Frontal cortex (tissue), 4 donors: ENCODE measurements around the gene ATP1A2. TPM values are rescaled to one million over a fixed set of nuclear protein-coding genes. Genes with fewer than 3 reads are reported as not detected.

Source experiments
- DNase-seq, 2 donors: peaks; one replicate each; pipeline ENCODE4 v3.0.0; 2012; ENCODE audit warnings: low spot score in 2 of 2
- FAIRE-seq: peaks from 2 replicates; lab custom pipeline; 2012; peaks lifted over from hg19 to GRCh38; lab: Jason Lieb, UNC
- total RNA-seq: library from RNA; depleted of rRNA; stranded (reverse); fragments of >200 nt; gene quantifications from one replicate; pipeline ENCODE4 v1.2.3, GENCODE V29; 2014
- donor health status: control.
- donor health status: control.
- donor health status: control.

ATP1A2 gene
- total RNA-seq, result 45.7 TPM

DNA sequence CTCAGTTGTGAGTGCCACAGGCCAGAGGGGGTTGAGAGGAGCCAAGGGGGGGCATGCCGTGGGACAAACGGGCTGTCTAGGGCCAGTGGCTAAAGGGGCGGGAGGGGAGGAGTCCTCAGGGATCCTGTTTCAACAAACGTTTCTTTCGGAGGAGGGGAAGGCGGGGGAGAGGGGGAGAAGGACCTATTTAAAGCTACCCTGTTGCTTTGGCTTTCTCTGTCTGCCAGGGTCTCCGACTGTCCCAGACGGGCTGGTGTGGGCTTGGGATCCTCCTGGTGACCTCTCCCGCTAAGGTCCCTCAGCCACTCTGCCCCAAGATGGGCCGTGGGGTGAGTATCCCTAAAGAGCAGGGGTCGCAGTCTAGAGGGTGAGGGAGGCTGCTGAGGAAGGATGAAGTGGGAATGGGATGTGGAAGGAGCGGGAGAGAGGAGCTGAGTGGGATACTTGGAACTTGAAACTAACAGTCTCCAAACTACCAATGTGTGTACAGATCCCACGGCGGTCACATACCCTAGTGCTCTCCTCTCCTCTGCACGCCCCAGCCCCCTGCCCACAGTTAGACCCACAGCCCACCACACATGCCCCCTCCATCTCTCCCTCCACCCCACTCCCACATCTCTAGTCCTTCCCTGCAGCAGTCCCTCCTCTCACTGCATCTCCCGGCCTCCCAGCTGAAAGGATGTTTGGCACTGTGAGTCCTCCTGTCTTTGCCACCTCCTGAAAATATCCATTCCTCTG, at the start of gene ATP1A2:
TSS of gene ATP1A2 (plus strand) at position 215 of the 738 bp plus-strand sequence. CDS start at position 318, 103 bp downstream.
- no peak for DNase-seq

DNA sequence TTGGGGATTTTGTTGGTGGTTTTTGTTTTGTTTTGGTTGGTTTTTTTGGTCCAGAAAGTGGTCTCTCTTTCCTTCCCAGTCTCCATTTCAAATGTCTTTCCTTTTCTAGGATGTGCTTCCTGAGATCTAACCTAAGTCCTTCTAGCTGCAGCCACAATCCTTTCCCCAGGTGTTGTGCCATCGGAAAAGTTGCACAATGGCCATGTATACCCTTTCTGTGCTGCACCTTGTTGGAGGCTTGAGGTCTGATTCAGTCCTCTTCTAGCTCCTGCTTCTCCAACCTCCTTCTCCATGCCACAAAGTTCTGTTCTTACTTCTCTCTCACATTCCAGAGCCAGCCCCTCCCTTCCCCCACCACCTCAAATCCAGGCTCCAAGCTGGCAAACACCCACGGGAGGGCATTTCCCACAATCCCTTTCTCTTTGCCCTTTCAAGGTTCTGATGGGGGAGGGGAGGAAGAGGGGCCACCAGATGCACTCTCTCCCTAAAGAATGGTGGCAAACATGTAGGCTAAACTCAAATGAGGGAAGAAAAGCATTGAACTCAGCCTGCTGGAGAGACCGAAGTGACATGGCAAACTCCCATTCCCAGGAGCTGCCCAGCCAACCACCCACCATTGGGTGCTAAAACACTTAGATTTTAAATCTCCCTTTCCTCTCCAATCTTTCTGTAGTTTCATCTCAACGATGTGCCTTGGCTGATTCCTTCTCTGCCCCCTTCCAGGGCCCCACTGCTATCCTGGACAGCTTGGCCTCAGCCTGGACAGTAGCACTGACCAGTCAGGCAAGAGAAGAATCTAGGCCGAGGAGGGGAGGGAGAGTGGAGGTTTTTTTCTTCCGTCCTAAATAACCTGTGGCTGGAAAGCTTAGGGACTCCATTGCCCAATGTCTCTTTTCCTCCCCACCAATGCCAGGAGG, 48.5 kb upstream of the ATP1A2 start:
- DNase-seq (no peak), FAIRE-seq (no peak)

More for the DNA sequence above, at the start of gene ATP1A2:
- no peak for FAIRE-seq

DNA sequence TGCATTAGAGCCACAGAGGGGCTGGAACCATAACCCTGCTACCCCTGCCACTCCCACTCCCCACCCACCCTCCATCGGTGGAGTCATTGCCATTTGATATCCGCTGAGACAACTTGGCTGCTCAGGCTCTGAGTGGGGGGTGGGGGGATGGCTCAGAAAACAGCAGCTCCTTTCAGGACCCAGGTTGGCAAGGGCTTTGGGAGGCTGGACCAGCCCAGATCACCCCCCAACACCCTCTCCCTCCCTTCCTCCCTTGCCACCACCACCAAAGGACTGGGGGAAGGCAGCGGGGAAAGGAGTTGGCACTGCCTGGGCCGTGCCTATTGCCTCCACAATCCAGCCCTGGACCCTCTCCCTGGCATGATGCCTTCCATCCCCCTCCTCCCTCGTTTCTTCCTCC, 47.3 kb upstream of the ATP1A2 start:
- FAIRE-seq (no peak), DNase-seq (peak in 1 of 2 donors; percentile 63)

DNA sequence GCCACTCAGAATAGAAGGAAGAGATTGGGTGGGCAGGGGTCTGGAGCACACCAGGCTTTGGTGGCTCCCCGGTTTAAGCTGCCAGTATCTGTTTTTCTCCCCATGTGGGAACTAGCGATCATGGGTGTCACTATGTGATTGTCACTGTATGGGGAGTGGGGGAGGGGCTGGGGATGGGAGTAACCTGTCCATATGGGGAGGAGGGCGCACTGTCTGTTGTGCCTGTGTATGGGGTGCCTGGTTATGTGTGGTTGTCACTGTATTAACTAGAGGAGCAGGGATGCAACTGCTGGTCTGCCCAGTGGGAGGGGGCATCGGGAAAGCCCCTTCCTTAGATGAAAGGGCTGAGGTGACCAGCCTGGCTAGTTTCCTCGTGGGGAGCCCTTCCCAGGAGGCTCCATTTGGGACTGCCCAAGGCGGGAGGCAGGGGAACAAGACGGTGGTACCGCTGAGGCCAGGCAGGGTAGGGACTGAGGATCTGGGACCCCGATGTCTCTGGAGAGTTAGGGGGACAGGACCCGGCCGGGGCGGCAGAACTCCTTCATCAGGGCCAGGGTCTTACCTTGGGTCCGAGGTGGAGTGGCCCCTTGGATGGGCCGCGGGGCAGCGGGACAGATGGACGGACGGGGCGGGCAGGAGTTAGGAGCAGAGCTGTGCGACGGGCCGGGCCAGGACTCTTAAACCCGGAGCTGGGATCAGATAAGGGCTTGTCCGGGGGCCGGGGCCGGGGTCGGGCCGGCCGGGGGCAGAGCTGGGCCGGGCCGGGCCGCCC, 45.9 kb upstream of the ATP1A2 start, which contains the start of gene KCNJ10:
TSS of gene KCNJ10 (minus strand) at position 701 of the 772 bp plus-strand sequence. CDS start 27,628 bp downstream, outside the sequence.
- FAIRE-seq, result no peak
- DNase-seq, result no peak

DNA sequence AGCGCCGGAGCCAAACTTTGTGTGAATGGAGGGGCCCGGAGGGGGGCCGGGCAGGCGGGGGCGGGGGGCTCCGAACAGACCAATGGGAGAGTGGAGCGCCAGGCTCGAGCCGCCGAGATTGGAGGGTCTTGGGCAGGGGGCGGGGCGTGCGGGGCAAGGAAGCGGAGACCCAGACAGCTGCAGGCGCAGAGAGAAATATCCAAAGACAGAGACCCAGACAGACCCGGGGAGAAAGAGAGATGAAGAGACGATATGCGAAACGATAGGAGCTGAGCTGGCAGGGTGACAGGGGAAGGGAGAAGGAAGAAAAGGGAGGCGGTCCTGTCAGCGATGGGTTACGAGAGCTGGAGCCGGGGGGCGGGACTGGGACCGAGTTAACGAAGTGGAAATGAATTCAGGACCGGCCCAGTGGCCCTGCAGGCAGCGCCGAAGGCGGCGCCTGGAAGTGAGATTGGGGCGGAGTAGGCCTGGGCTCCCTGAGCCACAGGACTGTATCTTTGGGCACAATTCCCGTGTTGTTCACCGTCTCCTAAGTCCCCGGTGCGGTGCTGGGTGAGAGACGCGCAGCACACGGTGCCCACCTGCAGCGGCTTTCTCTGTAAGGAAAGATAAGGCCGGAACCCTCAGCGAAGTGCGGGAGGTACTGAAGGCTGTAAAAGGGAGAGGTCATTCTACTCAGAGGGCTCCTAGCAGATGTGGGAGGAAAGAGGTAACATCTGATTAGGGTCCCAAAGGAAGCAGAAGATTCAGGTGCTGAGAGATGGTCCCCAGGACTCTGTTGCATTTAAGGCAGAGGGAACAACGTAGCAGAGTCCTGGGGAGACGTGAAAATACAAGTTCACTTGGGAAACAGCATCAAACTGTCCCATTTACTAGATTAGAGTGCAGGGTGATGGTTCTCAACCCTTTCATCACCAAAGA, 45.1 kb upstream of the ATP1A2 start:
- no peak for FAIRE-seq
- DNase-seq, result peak; percentile 82 to 86

DNA sequence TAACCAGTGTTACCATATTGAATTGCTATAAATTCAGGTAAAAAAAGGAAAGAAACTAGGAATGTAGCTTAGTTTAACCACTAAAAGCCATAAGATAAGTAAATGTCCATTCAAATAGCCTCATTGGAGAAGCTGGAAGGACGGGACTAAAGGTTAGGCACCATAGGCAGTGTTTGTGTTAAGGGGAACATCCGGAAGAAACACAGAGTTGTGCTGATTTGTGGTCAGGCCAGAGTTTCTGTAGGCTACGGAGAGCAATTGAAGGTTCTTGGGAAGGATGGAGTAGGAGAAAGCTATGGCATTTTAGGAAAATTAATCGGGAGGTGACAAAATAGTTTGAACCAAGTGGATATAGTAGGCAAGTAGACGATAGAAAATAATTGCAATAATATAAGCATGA, 44.3 kb upstream of the ATP1A2 start:
- no peak for FAIRE-seq
- DNase-seq, result no peak

DNA sequence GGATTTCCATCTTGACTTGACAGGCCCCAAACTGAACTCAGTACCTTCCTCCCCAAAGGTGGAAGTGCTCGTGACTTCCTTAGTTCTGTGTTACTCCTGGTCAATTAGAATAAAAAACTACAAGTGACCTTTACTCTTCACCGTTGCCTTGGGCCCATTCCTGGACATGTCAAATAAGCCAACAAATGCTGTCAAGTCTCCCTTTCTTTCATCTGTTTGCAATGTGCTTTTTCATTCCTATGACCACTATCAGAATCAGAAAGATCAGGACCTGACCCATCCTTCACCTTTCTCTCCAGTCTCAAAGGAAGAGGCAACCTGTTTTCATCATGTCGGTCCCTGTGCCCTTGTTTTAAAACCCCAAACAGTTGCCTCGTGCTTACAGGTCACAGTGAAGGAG, 40.7 kb upstream of the ATP1A2 start:
- DNase-seq (no peak), FAIRE-seq (no peak)

DNA sequence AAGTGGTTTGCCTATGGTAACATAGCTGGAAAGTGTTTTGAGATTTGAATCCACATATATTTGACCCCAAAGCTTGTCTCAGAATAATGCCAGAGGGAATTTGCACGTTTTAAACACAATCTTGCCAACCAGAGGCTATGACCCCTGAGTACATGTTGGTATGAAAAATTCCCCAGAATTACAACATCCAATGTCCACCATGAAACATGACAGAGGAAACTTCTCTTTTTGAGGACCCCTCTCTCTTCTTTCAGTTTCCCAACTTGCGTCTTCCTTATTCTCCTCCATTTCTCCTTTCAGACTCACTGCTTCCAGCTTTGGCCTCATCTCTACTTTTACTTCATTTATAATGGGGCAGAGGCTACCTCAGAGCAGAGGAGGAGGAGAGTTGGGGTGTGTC, 39.7 kb upstream of the ATP1A2 start:
- no peak for FAIRE-seq
- DNase-seq, result no peak

DNA sequence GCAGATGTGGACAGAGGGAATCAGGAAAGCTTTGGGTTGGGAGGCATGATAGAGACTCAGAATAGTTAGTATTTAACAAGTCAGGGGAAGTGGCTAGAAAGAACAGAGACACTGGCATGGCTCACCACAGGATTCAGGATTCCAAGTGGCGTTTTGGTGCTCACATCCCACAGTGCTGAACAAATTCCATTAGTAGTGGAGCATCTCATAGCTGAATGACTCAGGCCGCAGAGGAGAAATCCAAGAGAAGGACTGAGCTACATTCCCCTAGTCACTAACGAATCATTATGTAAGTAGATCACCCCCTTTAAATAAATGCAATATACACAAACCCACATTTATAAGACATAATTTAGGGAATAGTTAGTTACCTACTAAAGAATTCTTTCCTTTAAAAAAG, 39.3 kb upstream of the ATP1A2 start:
- FAIRE-seq (no peak), DNase-seq (no peak)

DNA sequence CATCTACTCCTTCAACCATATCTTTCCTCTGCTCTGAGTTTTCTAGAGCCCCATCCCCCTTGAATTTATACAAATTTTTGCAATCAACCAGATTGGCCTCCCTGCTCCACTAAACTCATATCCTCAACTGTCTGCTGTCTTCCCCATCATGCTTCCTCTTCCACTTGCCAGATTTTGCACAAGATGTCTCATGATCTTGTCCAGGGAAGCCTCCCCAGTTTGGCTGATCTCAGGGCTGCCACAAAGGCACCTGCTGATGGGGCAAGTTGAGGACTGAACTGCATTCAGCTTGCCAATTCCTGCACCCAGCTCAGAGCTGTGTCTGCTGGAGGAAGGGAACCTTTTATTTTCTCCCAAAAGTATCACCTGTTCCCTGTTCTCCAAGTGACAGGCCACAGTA, 38.1 kb upstream of the ATP1A2 start:
- FAIRE-seq, result no peak
- no peak for DNase-seq

DNA sequence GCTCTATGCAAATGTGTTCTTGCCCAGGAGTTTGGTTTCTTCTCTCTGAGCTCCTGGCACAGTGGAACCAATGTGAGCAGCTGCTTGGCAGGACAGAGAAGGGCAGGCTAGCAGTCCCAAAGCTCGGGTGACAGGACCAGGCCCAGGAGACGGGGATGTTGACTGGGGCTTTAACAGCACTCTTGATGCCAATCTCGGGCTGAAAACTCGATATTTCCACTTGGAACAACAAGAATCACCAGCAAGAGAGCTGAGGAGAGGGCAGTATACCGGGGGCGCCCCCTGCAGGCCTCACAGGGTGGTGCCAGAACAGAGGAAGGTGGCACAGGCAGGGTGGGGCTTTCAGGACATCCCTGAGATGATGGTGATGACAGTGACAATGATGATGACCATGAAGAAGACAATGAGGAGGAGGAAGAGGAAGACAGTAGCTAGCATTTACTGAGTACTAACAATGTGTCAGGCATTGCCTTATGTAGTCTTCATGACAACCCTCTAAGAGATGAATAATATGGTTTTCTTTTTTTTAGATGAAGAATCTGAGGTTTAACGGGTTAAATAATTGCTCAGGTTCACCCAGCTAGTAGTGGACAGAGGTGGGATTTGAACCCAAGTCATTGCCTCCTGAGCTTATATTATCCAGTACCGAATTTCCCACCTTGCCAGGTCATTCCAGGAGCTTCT, 36.9 kb upstream of the ATP1A2 start:
- FAIRE-seq, result no peak
- DNase-seq, result no peak

DNA sequence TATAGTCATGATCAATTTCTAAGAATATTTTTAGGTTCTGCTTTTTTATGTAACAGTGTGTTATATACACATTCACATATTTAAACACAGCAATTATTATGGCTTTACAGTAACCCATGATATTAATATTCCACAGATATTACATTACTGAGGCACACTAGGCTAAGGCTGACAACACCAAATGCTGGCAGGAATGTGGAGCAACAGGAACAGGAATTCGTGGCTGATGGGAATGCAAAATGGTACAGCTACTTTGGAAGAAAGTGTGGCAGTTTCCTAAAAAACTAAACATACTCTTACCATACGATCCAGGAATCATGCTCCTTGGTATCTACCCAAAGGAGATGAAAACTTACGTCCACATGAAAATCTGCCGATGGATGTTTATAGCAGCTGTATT, 36.1 kb upstream of the ATP1A2 start:
- DNase-seq, result no peak
- no peak for FAIRE-seq

DNA sequence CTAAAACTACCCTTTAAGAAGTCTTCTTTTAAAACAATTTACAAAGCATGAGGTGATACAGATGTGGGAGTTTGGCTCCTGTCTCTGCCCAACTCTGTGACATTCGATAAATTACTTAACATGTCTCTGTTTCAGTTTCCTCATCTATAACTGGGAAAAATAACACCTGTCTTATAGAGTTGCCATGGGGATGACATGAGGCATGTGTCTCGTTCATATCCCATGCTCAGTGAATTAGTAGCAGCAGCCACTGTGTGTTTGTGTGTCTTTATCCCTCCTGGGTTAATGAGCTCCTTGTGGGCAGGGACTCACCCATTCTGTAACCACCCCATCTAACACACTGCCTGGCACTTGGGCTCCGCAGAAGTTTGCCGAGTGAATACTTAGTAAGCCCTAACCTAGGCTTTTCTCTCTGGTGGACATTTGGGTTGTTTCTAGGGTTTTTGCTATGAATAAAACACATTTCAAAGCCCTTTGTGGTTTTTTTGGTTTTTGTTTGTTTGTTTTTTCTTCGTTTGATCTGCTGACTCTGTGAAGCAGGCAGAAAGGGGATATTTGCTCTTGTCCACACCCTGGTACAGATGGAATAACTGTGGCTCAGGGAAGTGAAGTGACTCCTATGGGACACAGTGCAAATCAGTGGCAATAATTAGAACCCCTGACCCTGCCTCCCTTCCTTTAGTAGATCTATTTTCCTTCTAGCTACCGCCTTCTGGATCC, 35.0 kb upstream of the ATP1A2 start:
- DNase-seq (no peak), FAIRE-seq (no peak)

DNA sequence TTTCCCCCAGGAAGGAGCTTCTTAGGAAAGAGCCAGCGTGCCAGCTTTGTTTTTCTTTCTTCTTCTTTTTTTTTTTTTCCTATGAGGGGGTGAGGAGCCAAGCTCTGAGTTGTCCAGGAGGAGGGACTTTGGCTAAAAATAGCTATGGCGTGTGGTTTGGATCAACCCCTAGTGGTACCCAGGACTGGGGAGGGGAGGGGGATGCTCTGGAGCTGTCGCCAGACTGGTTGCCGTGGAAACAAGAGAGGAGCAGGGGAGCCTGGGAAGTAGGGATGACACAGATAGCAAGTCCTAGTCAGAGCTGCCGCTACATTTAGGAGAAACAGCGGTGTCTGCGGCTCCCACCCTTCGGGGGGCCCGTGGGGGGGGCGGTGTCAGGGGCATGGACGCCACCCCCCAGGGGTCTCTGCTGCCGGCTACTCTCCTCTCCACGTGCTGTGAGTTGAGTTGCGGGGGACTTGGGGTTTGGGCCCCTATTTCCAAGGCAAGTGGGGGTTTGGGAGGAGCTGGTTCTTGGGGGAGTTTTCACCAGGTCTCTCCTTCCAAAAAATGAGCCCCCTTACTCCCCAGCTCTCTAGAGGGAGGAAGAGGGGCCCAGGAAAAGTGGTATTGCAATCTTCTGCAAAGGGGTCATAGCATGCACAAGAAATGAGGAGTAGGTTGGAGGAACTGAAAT, 34.2 kb upstream of the ATP1A2 start, which contains the start of gene KCNJ9:
TSS of gene KCNJ9 (plus strand) at position 278 of the 676 bp plus-strand sequence. CDS start 2,493 bp downstream, outside the sequence.
- peak; percentile 34 for FAIRE-seq

DNA sequence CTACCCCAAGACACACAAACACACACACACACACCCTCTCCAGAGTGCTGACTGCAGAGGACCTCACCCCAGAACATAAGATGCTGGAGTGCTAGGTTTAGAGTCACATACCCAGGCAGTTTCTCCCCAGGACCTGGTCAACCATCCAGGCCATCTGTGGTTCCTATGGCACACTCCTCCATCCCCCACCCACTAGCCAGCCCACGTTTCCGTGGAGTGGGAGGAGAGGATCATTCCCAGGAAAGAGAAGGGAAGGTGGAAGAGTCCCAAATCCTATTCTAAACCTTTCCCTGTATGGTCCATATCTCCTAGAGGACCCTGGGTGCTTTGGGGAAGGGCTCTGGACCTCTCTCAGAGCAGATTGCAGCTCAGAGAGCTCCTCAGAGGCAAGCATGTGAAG, 33.1 kb upstream of the ATP1A2 start:
- FAIRE-seq (no peak), DNase-seq (no peak)

More for the DNA sequence above, 34.2 kb upstream of the ATP1A2 start, which contains the start of gene KCNJ9:
- peak; percentile 81 to 84 for DNase-seq

DNA sequence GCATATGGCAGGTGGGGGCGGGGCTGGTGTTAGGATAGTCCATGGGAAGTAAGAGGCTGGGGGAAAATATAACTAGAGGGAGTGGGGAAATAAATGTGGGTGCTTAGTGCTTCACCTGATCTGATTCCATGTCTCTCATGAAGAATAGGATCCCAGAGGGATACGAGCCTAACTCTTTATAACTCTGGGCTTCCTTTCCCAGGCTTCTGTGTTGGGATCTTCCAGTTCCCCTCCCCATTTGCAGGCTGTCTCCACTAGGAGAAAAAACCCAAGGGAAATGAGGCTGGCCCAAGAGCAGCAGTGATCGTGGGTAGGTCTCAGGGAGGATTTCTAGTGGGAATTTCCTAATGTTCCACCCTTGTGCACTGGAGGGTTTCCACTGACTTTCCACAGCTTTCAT, 32.6 kb upstream of the ATP1A2 start:
- DNase-seq (no peak), FAIRE-seq (no peak)
